AG04449 (cell line): ENCODE measurements around the gene PARP4.
"Not testable (repeated sequence)": the region's sequence is repeated elsewhere in the genome, so short reads cannot be mapped to it uniquely, and the experiment has no call there.

Experiments used
- CTCF ChIA-PET: fragments of 350-600 bp; formaldehyde crosslinking; extraction: SDS; loops from one replicate; lab custom pipeline; 2021; ENCODE audit warnings: antibody characterized with exemption; lab: Yijun Ruan, JAX
- POLR2A ChIA-PET: fragments of 400-600, 350-600 bp; formaldehyde crosslinking; extraction: SDS; loops from one replicate; lab custom pipeline; 2020; ENCODE audit warnings: antibody characterized with exemption, inconsistent platforms; lab: Yijun Ruan, JAX
- DNase-seq: peaks from one replicate; pipeline ENCODE4 v3.0.0-alpha.2; 2010; ENCODE audit warnings: low read depth, low spot score
- H3K4me3 ChIP-seq: 2 replicates; pipeline ENCODE4 v1.5.1; 2011; ENCODE audit warnings: low read depth, mild to moderate bottlenecking, control low read depth, low read length
- TF ChIP-seq, protein P1 (sequence below): IDR thresholded peaks from one replicate; pipeline ENCODE4 v1.5.1; 2011; ENCODE audit warnings: mild to moderate bottlenecking, moderate library complexity, low read length, control low read depth, inconsistent platforms; ENCODE audit not compliant: insufficient read depth; ENCODE audit errors: missing control alignments

The PARP4 gene

DNA sequence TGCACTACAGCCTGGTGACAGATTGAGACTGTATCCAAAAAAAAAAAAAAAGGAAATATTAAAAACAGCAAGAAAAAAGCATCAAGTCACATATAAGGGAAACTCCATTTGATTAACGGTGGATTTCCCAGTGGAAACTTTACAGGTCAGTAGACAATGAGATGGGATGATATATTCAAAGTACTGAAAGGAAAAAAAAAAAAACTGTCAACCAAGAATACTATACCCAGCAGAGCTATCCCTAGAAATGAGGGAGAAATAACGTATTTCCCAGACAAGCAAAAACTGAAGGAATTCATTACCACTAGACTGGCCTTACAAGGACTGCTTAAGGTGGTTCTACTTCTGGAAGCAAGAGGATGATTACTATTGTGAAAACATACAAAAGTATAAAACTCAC, 115.8 kb downstream of the PARP4 start:
- DNase-seq: no peak
- ChIA-PET POLR2A (interaction anchor here (0.6 kb wide), 1 partner anchor 477 kb away, joined by 3 read pairs; no protein-coding TSS in a partner anchor), CTCF (no interaction called here)
- H3K4me3 ChIP-seq: no peak overlapping the region
- TF ChIP-seq, protein P1, sequence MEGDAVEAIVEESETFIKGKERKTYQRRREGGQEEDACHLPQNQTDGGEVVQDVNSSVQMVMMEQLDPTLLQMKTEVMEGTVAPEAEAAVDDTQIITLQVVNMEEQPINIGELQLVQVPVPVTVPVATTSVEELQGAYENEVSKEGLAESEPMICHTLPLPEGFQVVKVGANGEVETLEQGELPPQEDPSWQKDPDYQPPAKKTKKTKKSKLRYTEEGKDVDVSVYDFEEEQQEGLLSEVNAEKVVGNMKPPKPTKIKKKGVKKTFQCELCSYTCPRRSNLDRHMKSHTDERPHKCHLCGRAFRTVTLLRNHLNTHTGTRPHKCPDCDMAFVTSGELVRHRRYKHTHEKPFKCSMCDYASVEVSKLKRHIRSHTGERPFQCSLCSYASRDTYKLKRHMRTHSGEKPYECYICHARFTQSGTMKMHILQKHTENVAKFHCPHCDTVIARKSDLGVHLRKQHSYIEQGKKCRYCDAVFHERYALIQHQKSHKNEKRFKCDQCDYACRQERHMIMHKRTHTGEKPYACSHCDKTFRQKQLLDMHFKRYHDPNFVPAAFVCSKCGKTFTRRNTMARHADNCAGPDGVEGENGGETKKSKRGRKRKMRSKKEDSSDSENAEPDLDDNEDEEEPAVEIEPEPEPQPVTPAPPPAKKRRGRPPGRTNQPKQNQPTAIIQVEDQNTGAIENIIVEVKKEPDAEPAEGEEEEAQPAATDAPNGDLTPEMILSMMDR: no peak

GRCh38 chr13:24392972-24393371, 119.6 kb downstream of the PARP4 start:
- TF ChIP-seq, protein P1: no peak
- CTCF ChIA-PET: no interaction called here
- DNase-seq: no peak
- no peak overlapping the region for H3K4me3 ChIP-seq
- POLR2A ChIA-PET: no interaction called here

DNA sequence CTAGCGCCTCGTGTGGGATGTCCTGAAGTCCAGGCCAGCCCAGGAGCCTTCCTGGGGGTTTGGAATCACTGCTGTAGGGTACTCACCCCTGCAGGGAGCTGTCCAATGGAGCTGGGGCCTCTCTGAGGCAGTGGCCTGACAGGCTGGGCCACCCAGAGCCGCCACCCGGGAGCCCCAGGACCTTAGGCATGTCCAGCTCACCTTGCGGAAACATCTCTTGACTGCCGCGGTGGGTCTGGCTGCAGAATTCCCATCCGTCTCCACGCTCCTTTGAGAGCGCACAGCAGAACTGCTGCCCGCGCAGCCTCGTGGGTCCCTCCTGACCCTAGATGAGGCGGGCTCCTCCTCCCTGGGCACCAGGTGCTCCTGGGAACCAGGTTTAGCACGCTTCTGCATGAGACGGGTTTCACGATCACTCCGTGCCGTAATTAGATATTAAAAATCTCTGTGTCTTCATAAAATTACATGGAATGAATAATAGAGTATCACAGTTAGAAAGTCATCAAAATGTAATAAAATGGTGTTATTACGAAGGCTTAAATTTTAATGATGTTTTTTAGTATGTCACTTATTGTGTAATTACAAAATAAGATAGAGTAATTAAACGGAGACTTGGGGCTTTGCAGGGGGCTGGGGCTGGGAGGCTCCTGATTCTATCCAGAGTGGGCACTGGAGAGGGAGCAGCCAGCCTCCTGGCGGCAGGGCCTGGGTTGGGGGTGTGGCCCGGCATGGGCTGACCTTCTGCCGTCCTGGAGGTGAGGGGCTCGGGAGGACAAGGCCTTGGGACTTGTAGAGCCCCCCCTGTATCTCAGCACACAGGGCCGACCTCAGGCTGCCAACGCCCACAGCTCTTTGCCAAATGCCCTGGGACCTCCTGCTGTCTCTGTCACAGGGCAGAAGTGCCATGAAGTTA, 120.6 kb downstream of the PARP4 start:
- DNase-seq, CTCF ChIA-PET, POLR2A ChIA-PET, H3K4me3 ChIP-seq: not testable (repeated sequence)

GRCh38 chr13:24390795-24391194, 121.8 kb downstream of the PARP4 start:
- H3K4me3 ChIP-seq, CTCF ChIA-PET, DNase-seq, POLR2A ChIA-PET: not testable (repeated sequence)

DNA sequence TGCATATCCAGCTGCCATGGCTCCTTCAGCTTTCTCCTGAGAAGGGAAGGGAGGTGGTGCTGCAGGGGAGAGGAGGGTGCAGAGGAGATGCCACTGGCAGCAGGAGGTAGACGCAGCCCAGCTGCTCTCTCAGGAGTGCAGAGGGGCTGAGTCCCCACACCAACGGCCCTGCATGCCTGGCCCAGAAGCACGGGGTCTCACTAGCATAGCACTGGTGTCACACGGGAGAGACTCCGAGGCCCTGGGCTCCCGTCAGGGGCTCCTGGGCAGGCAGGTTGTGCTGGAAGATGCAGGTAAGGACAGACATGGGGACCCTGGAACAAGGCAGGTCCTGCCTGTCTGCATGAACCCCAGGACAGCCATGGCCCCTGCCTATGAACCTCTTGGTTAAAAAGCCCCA, 123.1 kb downstream of the PARP4 start:
- ChIA-PET POLR2A (no interaction called here), CTCF (no interaction called here)
- H3K4me3 ChIP-seq: no peak overlapping the region
- DNase-seq: no peak
- TF ChIP-seq, protein P1: no peak

- H3K4me3 ChIP-seq, POLR2A ChIA-PET, CTCF ChIA-PET, DNase-seq: not testable (repeated sequence)
Measured at GRCh38 chr13:24388743-24389142, 123.8 kb downstream of the PARP4 start.

- DNase-seq: no peak
- CTCF ChIA-PET: no interaction called here
- POLR2A ChIA-PET: no interaction called here
- TF ChIP-seq, protein P1: no peak
- H3K4me3 ChIP-seq: no peak overlapping the region
Measured at GRCh38 chr13:24386816-24387708, 125.5 kb downstream of the PARP4 start.
